Measurements from ENCODE around the gene PPP2R1A.

Gene PPP2R1A

DNA sequence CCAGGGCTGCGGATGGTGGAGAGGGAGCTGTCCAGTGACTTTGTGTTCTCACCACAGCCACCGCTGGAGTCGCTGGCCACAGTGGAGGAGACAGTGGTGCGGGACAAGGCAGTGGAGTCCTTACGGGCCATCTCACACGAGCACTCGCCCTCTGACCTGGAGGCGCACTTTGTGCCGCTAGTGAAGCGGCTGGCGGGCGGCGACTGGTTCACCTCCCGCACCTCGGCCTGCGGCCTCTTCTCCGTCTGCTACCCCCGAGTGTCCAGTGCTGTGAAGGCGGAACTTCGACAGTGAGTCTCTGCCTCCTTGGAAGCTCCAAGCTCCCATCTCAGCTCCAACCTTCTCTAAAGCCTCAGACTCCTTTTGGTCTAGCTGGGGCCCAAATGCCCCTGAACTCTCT, 21.4 kb downstream of the PPP2R1A start:
- Histone ChIP-seq H2AFZ (no peak overlapping the region), H3K9me3 (ENCODE audit: control insufficient read depth, low read length) (no peaks in the 10 kb centered on the region), H3K4me3 (ENCODE audit: low read depth, low read length) (no peak overlapping the region), H3K36me3 (ENCODE audit: control insufficient read depth, insufficient read depth, low read length) (no peaks in the 10 kb centered on the region), H3K79me2 (peaks cover 53% of the 10 kb centered on the region), H3K4me1 (peaks cover 5% of the 10 kb centered on the region), H3K4me2 (ENCODE audit: low read length) (no peak overlapping the region), H3K9ac (no peak overlapping the region), H3K27me3 (ENCODE audit: control insufficient read depth, insufficient read depth, low read length) (no peaks in the 10 kb centered on the region), H3K27ac (no peak overlapping the region)
- TF ChIP-seq, protein P1, sequence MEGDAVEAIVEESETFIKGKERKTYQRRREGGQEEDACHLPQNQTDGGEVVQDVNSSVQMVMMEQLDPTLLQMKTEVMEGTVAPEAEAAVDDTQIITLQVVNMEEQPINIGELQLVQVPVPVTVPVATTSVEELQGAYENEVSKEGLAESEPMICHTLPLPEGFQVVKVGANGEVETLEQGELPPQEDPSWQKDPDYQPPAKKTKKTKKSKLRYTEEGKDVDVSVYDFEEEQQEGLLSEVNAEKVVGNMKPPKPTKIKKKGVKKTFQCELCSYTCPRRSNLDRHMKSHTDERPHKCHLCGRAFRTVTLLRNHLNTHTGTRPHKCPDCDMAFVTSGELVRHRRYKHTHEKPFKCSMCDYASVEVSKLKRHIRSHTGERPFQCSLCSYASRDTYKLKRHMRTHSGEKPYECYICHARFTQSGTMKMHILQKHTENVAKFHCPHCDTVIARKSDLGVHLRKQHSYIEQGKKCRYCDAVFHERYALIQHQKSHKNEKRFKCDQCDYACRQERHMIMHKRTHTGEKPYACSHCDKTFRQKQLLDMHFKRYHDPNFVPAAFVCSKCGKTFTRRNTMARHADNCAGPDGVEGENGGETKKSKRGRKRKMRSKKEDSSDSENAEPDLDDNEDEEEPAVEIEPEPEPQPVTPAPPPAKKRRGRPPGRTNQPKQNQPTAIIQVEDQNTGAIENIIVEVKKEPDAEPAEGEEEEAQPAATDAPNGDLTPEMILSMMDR (IDR thresholded peaks at IDR 0.05), result no peak

DNA sequence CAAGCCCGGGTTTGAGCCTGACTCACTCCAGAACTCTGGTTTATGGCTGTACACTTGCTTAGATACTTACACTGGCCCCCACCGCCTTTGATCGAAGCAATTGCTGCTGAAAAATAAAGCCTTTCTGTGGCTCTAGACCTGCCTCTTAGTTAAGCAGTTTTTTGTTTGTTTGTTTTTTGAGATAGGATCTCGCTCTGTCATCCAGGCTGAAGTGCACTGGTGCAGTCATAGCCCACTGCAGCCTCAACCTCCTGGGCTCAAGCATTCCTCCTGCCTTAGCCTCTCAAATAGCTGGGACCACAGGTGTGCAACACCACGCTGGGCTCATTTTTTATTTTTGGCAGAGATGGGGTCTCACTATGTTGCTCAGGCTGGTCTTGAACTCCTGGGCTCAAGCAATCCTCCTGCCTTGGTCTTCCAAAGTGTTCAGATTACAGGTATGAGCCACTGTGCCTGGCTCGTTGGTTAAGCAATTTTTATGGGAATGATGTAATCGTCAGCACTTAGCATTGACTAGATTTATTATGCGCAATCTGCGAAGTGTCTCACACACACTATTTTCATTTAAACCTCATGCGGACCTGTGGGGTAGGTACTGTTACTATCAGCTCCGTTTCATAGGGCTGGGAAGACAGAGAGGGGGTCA, 22.2 kb downstream of the PPP2R1A start:
- H3K27me3 ChIP-seq (ENCODE audit: control insufficient read depth, insufficient read depth, low read length), result no peaks in the 10 kb centered on the region
- H3K27ac ChIP-seq, result no peak overlapping the region
- TF ChIP-seq, protein P1 (IDR thresholded peaks at IDR 0.05), result no peak
- H2AFZ ChIP-seq, result no peak overlapping the region
- no peaks in the 10 kb centered on the region for H3K9me3 ChIP-seq (ENCODE audit: control insufficient read depth, low read length)
- peaks cover 47% of the 10 kb centered on the region for H3K79me2 ChIP-seq
- H3K4me2 ChIP-seq (ENCODE audit: low read length), result no peak overlapping the region
- H3K36me3 ChIP-seq (ENCODE audit: control insufficient read depth, insufficient read depth, low read length), result no peaks in the 10 kb centered on the region
- no peak overlapping the region for H3K4me3 ChIP-seq (ENCODE audit: low read depth, low read length)
- H3K4me1 ChIP-seq, result peaks cover 5% of the 10 kb centered on the region
- no peak overlapping the region for H3K9ac ChIP-seq

DNA sequence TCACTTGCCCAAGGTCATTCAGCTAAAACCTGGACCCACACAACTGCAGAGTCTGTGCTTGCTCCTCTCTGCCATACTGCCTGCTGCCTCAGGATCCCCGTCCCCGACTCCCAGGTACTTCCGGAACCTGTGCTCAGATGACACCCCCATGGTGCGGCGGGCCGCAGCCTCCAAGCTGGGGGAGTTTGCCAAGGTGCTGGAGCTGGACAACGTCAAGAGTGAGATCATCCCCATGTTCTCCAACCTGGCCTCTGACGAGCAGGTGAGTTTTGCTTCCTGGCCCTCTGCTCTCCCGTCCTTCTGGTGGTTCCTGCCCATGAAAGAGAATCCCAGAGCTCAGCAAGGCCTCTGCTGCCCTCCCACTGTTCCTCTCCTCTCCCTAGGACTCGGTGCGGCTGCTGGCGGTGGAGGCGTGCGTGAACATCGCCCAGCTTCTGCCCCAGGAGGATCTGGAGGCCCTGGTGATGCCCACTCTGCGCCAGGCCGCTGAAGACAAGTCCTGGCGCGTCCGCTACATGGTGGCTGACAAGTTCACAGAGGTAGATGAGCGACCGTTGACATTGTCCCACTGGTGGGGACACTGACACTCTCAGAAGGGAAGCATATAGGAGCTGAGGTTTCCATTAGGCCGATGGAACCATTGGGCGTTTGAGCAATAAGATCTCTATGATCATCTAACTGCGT, 22.9 kb downstream of the PPP2R1A start:
- H3K27ac ChIP-seq, result no peak overlapping the region
- TF ChIP-seq, protein P1 (IDR thresholded peaks at IDR 0.05), result no peak
- H3K9me3 ChIP-seq (ENCODE audit: control insufficient read depth, low read length), result no peaks in the 10 kb centered on the region
- no peak overlapping the region for H3K4me2 ChIP-seq (ENCODE audit: low read length)
- H3K9ac ChIP-seq, result no peak overlapping the region
- H3K27me3 ChIP-seq (ENCODE audit: control insufficient read depth, insufficient read depth, low read length), result no peaks in the 10 kb centered on the region
- no peaks in the 10 kb centered on the region for H3K36me3 ChIP-seq (ENCODE audit: control insufficient read depth, insufficient read depth, low read length)
- H3K4me3 ChIP-seq (ENCODE audit: low read depth, low read length), result no peak overlapping the region
- H3K79me2 ChIP-seq, result peaks cover 43% of the 10 kb centered on the region
- no peak overlapping the region for H2AFZ ChIP-seq
- H3K4me1 ChIP-seq, result peaks cover 5% of the 10 kb centered on the region

DNA sequence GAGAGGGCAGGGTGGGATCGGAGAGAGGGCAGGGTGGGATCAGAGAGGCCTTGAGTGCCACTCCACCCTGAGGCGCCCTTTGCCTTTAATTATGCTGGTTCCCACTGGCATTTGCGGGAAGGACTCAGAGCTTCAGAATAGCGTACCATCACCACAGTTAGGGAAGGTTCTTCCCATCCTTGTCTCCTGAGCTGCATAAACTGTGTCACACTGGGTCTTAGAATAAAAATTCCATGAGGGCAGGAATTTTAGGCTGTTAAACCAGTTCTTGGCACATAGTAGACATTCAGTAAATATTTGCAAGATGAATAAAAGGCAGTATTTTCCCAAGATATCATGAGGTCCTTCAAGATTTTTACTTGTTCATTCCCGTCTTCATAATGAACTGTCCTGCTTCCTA, 24.4 kb downstream of the PPP2R1A start:
- Histone ChIP-seq H3K9ac (no peak overlapping the region), H2AFZ (no peak overlapping the region), H3K4me2 (ENCODE audit: low read length) (no peak overlapping the region), H3K4me1 (peaks cover 5% of the 10 kb centered on the region), H3K27ac (no peak overlapping the region), H3K27me3 (ENCODE audit: control insufficient read depth, insufficient read depth, low read length) (no peaks in the 10 kb centered on the region), H3K36me3 (ENCODE audit: control insufficient read depth, insufficient read depth, low read length) (no peaks in the 10 kb centered on the region), H3K79me2 (peaks cover 34% of the 10 kb centered on the region), H3K9me3 (ENCODE audit: control insufficient read depth, low read length) (no peaks in the 10 kb centered on the region), H3K4me3 (ENCODE audit: low read depth, low read length) (no peak overlapping the region)
- TF ChIP-seq, protein P1 (IDR thresholded peaks at IDR 0.05), result no peak

DNA sequence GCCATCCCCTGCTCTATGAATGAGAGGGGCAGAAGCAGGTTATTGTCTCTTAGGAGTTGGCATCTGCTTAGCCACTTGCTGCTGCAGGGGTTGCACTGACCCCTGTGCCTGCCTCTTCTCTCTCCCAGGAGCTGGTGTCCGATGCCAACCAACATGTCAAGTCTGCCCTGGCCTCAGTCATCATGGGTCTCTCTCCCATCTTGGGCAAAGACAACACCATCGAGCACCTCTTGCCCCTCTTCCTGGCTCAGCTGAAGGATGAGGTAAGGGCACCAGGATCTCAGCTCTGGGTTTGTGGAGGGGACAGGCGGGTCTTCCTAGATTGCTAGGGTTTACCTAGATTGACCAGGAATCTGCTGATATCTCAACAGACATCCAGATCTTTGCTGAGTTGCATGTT, 26.5 kb downstream of the PPP2R1A start:
- Histone ChIP-seq H3K36me3 (ENCODE audit: control insufficient read depth, insufficient read depth, low read length) (no peaks in the 10 kb centered on the region), H3K27ac (no peak overlapping the region), H3K79me2 (peaks cover 25% of the 10 kb centered on the region), H3K4me1 (peaks cover 5% of the 10 kb centered on the region), H3K9me3 (ENCODE audit: control insufficient read depth, low read length) (no peaks in the 10 kb centered on the region), H2AFZ (no peak overlapping the region), H3K9ac (no peak overlapping the region), H3K27me3 (ENCODE audit: control insufficient read depth, insufficient read depth, low read length) (no peaks in the 10 kb centered on the region), H3K4me3 (ENCODE audit: low read depth, low read length) (no peak overlapping the region), H3K4me2 (ENCODE audit: low read length) (no peak overlapping the region)
- TF ChIP-seq, protein P1 (IDR thresholded peaks at IDR 0.05), result no peak

Measured in parathyroid adenoma (tissue), 2 donors.